HG03064 (cell line): ENCODE measurements around the gene PDE1A.

Source experiments
- ATAC-seq: cut with Tn5 transposase; IDR thresholded peaks from one replicate; pipeline ENCODE4 v1.9.1; 2021; ENCODE audit warnings: low read depth; ENCODE audit not compliant: unreplicated experiment

PDE1A gene

GRCh38 chr2:182359990-182360662 lies 66.7 kb downstream of the PDE1A start:
- no peak for ATAC-seq

GRCh38 chr2:182359027-182359989 lies 67.5 kb downstream of the PDE1A start:
- ATAC-seq, result no peak

- ATAC-seq, result no peak
Measured at GRCh38 chr2:182358601-182359000, 68.2 kb downstream of the PDE1A start.

- no peak for ATAC-seq
Measured at GRCh38 chr2:182355815-182356214, 71.0 kb downstream of the PDE1A start.

- ATAC-seq, result no peak
Measured at GRCh38 chr2:182351427-182351826, 75.4 kb downstream of the PDE1A start.

- no peak for ATAC-seq
Measured at GRCh38 chr2:182349268-182349667, 77.6 kb downstream of the PDE1A start.

- no peak for ATAC-seq
Measured at GRCh38 chr2:182345384-182345783, 81.5 kb downstream of the PDE1A start.

GRCh38 chr2:182330451-182331305 lies 96.2 kb downstream of the PDE1A start:
- ATAC-seq, result no peak

GRCh38 chr2:182324665-182325064 lies 102.2 kb downstream of the PDE1A start:
- no peak for ATAC-seq

GRCh38 chr2:182321096-182321495 lies 105.7 kb downstream of the PDE1A start:
- no peak for ATAC-seq

GRCh38 chr2:182319556-182320505 lies 107.0 kb downstream of the PDE1A start:
- no peak for ATAC-seq

- no peak for ATAC-seq
Measured at GRCh38 chr2:182318466-182319220, 108.2 kb downstream of the PDE1A start.

- ATAC-seq, result no peak
Measured at GRCh38 chr2:182316950-182317349, 109.9 kb downstream of the PDE1A start.

GRCh38 chr2:182302972-182303371 lies 123.9 kb downstream of the PDE1A start:
- no peak for ATAC-seq

- ATAC-seq, result no peak
Measured at GRCh38 chr2:182302174-182302573, 124.7 kb downstream of the PDE1A start.

- ATAC-seq, result no peak
Measured at GRCh38 chr2:182301093-182301492, 125.7 kb downstream of the PDE1A start.

- ATAC-seq, result no peak
Measured at GRCh38 chr2:182300608-182301007, 126.2 kb downstream of the PDE1A start.

GRCh38 chr2:182299632-182300031 lies 127.2 kb downstream of the PDE1A start:
- no peak for ATAC-seq

- no peak for ATAC-seq
Measured at GRCh38 chr2:182298456-182298855, 128.4 kb downstream of the PDE1A start.
